Measurements from ENCODE around the gene PKIG. TPM values are rescaled to one million over a fixed set of nuclear protein-coding genes. Genes with fewer than 3 reads are reported as not detected.
"Not testable (repeated sequence)": the region's sequence is repeated elsewhere in the genome, so short reads cannot be mapped to it uniquely, and the experiment has no call there.

The PKIG gene
- total and polyA plus RNA-seq, 2 experiments from 2014 or later: 29.7 to 33.2 TPM

GRCh38 chr20:44560229-44560628 lies 22.1 kb upstream of the PKIG start:
- Histone ChIP-seq H3K4me1 (ENCODE audit: insufficient read depth) (no peaks in the 10 kb centered on the region), H4K20me1 (replicated peaks; ENCODE audit: insufficient read depth) (no peaks in the 10 kb centered on the region; the same call in 1 of the 2 replicates), H3K79me2 (replicated peaks; ENCODE audit: insufficient read depth) (no peaks in the 10 kb centered on the region), H3F3A (replicated peaks; ENCODE audit: low read depth) (no peaks in the 10 kb centered on the region), H3K36me3 (ENCODE audit: insufficient read depth) (no peaks in the 10 kb centered on the region), H3K4me3 (no peak overlapping the region), H3K27me3 (ENCODE audit: insufficient read depth) (no peaks in the 10 kb centered on the region), H3K9me2 (ENCODE audit: insufficient read depth) (no peaks in the 10 kb centered on the region), H3K27ac (ENCODE audit: low read depth) (no peak overlapping the region), H3K4me2 (no peak overlapping the region), H2AFZ (no peak overlapping the region)
- Mint-ChIP-seq H3K9me3 (no peaks in the 10 kb centered on the region), H3K36me3 (ENCODE audit: low read depth) (no peaks in the 10 kb centered on the region), H3K27me3 (ENCODE audit: insufficient read depth, low read depth, poor library complexity) (no peaks in the 10 kb centered on the region), H3K4me3 (no peak overlapping the region), H3K27ac (no peak overlapping the region), H3K4me1 (no peaks in the 10 kb centered on the region)
- no peak for DNase-seq (ENCODE audit: low spot score)
- TF ChIP-seq ETS1 (IDR thresholded peaks at IDR 0.05): no peak
- no peak for ATAC-seq

GRCh38 chr20:44560818-44561217 lies 21.6 kb upstream of the PKIG start:
- H3K27ac ChIP-seq (ENCODE audit: low read depth); H3K9me2 ChIP-seq (ENCODE audit: insufficient read depth); DNase-seq (ENCODE audit: low spot score); H3K27me3 ChIP-seq (ENCODE audit: insufficient read depth); H3K36me3 ChIP-seq (ENCODE audit: insufficient read depth); H3K9me3 Mint-ChIP-seq; H3K36me3 Mint-ChIP-seq (ENCODE audit: low read depth); H4K20me1 ChIP-seq (replicated peaks; ENCODE audit: insufficient read depth); H3K27me3 Mint-ChIP-seq (ENCODE audit: insufficient read depth, low read depth, poor library complexity); H3F3A ChIP-seq (replicated peaks; ENCODE audit: low read depth); H3K4me1 Mint-ChIP-seq; H3K4me3 Mint-ChIP-seq; H3K4me2 ChIP-seq; H2AFZ ChIP-seq; H3K27ac Mint-ChIP-seq; ATAC-seq; H3K4me1 ChIP-seq (ENCODE audit: insufficient read depth); H3K4me3 ChIP-seq; H3K79me2 ChIP-seq (replicated peaks; ENCODE audit: insufficient read depth): not testable (repeated sequence)

GRCh38 chr20:44561876-44562275 lies 20.5 kb upstream of the PKIG start:
- Mint-ChIP-seq H3K27me3 (ENCODE audit: insufficient read depth, low read depth, poor library complexity) (no peaks in the 10 kb centered on the region), H3K27ac (no peak overlapping the region), H3K4me3 (no peak overlapping the region), H3K4me1 (no peaks in the 10 kb centered on the region), H3K9me3 (no peaks in the 10 kb centered on the region), H3K36me3 (ENCODE audit: low read depth) (no peaks in the 10 kb centered on the region)
- Histone ChIP-seq H3K79me2 (replicated peaks; ENCODE audit: insufficient read depth) (no peaks in the 10 kb centered on the region), H3K36me3 (ENCODE audit: insufficient read depth) (no peaks in the 10 kb centered on the region), H3K4me3 (no peak overlapping the region), H2AFZ (no peak overlapping the region), H3K4me1 (ENCODE audit: insufficient read depth) (no peaks in the 10 kb centered on the region), H3F3A (replicated peaks; ENCODE audit: low read depth) (no peaks in the 10 kb centered on the region), H3K9me2 (ENCODE audit: insufficient read depth) (no peaks in the 10 kb centered on the region), H4K20me1 (replicated peaks; ENCODE audit: insufficient read depth) (no peaks in the 10 kb centered on the region; the same call in 1 of the 2 replicates), H3K27ac (ENCODE audit: low read depth) (no peak overlapping the region), H3K4me2 (no peak overlapping the region), H3K27me3 (ENCODE audit: insufficient read depth) (no peaks in the 10 kb centered on the region)
- no peak for DNase-seq (ENCODE audit: low spot score)
- ATAC-seq: no peak
- TF ChIP-seq ZNF331 (CRISPR knock-in tag; IDR thresholded peaks at IDR 0.05; ENCODE audit: low read depth) (no peak), ZNF114 (CRISPR knock-in tag; IDR thresholded peaks at IDR 0.05) (no peak), JUNB (IDR thresholded peaks at IDR 0.05; ENCODE audit: unreplicated experiment) (no peak), POLR2AphosphoS5 (IDR thresholded peaks at IDR 0.05; ENCODE audit: low read depth) (no peak), EZH2phosphoT487 (IDR thresholded peaks at IDR 0.05; ENCODE audit: unreplicated experiment) (no peak), ZNF462 (CRISPR knock-in tag; IDR thresholded peaks at IDR 0.05) (no peak), ETS1 (IDR thresholded peaks at IDR 0.05) (no peak), EZH2 (IDR thresholded peaks at IDR 0.05; ENCODE audit: low read depth, unreplicated experiment) (no peak)

All from GM23338 (cell line).